Activated CD8-positive, alpha-beta T cell treated with anti-CD3 and anti-CD28 coated beads for 36 hours (primary cell): ENCODE data around the gene DIRAS1. TPM values are rescaled to one million over a fixed set of nuclear protein-coding genes. Genes with fewer than 3 reads are reported as not detected.
"Not testable (repeated sequence)": the region's sequence is repeated elsewhere in the genome, so short reads cannot be mapped to it uniquely, and the experiment has no call there.

Source experiments
- ATAC-seq: fragments of 200-7000 bp; cut with Tn5 transposase; one replicate; pipeline ENCODE4 v1.10.0; 2021; ENCODE audit warnings: mild to moderate bottlenecking, moderate library complexity
- CTCF ChIA-PET: fragments of 350-600 bp; sonication (Branson Sonifier 250); formaldehyde crosslinking; loops from one replicate; lab custom pipeline; 2021; ENCODE audit warnings: antibody characterized with exemption; lab: Charles Lee
- POLR2A ChIA-PET: fragments of 350-600 bp; sonication (Branson Sonifier 250); formaldehyde crosslinking; loops from one replicate; lab custom pipeline; 2021; ENCODE audit warnings: antibody characterized with exemption; lab: Charles Lee
- DNase-seq: peaks from one replicate; pipeline ENCODE4 v3.0.0-alpha.2; 2020
- H3K27ac Mint-ChIP-seq: one replicate; pipeline ENCODE4 v1.8.0; 2021; ENCODE audit warnings: mild to moderate bottlenecking, mixed read lengths
- H3K27me3 Mint-ChIP-seq: one replicate; pipeline ENCODE4 v1.8.0; 2021; ENCODE audit warnings: mixed read lengths
- H3K36me3 Mint-ChIP-seq: one replicate; pipeline ENCODE4 v1.8.0; 2021; ENCODE audit warnings: low read depth, mixed read lengths
- H3K4me1 Mint-ChIP-seq: one replicate; pipeline ENCODE4 v1.8.0; 2021; ENCODE audit warnings: low read depth, mixed read lengths
- H3K4me3 Mint-ChIP-seq: one replicate; pipeline ENCODE4 v1.8.0; 2021; ENCODE audit warnings: mild to moderate bottlenecking, moderate library complexity, mixed read lengths
- H3K9me3 Mint-ChIP-seq: one replicate; pipeline ENCODE4 v1.8.0; 2021; ENCODE audit warnings: mixed read lengths
- intact Hi-C: fragments of 100-400 bp; cut with micrococcal nuclease; formaldehyde crosslinking; loops from one replicate; pipeline ENCODE4 v1.10.0; 2022
- total RNA-seq, 2 experiments: library from RNA; stranded (reverse); gene quantifications; one replicate each; pipeline ENCODE4 v1.2.3, GENCODE V29; 2021
- TF ChIP-seq, protein P1 (sequence below): fragments of 200-600 bp; IDR thresholded peaks from one replicate; pipeline ENCODE4 v1.8.0; 2022; ENCODE audit warnings: antibody characterized with exemption, mild to moderate bottlenecking

The DIRAS1 gene
- total RNA-seq, 2 experiments from 2014 or later, result 0.09 TPM; not detected in 1

DNA sequence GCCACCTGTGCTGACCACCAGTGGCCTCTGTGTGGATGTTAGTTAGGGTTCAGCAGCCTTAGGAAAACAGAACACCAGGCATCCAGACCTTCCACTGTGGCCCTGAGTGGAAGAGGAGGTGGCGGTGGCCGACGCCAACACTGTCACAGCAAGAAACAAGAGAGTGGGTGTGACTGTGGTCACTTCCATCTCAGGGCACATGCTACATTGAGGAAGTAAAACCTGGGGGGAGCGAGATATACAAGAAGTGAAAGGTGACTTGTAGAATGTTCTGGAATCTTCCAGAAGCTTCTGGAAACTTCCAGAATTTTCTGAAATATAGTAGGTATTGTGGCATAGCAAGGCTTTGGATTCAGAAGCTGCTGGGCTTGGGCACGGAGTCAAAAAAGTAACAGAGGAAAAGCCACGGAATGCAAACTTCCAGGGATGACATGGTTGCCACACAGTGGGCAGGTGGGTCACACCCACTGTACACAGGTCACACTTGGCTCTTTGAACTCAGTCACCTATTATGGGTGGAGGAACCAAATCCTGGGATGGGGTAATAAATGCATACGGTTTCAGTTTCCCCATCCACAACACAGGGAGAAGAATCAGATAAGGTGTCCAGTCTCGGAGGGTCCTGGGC, 43.0 kb downstream of the DIRAS1 start:
- TF ChIP-seq, protein P1, sequence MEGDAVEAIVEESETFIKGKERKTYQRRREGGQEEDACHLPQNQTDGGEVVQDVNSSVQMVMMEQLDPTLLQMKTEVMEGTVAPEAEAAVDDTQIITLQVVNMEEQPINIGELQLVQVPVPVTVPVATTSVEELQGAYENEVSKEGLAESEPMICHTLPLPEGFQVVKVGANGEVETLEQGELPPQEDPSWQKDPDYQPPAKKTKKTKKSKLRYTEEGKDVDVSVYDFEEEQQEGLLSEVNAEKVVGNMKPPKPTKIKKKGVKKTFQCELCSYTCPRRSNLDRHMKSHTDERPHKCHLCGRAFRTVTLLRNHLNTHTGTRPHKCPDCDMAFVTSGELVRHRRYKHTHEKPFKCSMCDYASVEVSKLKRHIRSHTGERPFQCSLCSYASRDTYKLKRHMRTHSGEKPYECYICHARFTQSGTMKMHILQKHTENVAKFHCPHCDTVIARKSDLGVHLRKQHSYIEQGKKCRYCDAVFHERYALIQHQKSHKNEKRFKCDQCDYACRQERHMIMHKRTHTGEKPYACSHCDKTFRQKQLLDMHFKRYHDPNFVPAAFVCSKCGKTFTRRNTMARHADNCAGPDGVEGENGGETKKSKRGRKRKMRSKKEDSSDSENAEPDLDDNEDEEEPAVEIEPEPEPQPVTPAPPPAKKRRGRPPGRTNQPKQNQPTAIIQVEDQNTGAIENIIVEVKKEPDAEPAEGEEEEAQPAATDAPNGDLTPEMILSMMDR, result no peak
- H3K4me3 Mint-ChIP-seq, result no peak overlapping the region
- intact Hi-C loops, result no loop called here
- POLR2A ChIA-PET, result no interaction called here
- no peaks in the 10 kb centered on the region for H3K36me3 Mint-ChIP-seq
- peaks cover 2% of the 10 kb centered on the region for H3K9me3 Mint-ChIP-seq
- no peaks in the 10 kb centered on the region for H3K4me1 Mint-ChIP-seq
- no peak for ATAC-seq
- DNase-seq, result no peak
- no peak overlapping the region for H3K27ac Mint-ChIP-seq
- H3K27me3 Mint-ChIP-seq, result no peaks in the 10 kb centered on the region
- CTCF ChIA-PET, result interaction anchor here (2.3 kb wide), 1 partner anchor 30 kb away, joined by 4 read pairs; no protein-coding TSS in a partner anchor

DNA sequence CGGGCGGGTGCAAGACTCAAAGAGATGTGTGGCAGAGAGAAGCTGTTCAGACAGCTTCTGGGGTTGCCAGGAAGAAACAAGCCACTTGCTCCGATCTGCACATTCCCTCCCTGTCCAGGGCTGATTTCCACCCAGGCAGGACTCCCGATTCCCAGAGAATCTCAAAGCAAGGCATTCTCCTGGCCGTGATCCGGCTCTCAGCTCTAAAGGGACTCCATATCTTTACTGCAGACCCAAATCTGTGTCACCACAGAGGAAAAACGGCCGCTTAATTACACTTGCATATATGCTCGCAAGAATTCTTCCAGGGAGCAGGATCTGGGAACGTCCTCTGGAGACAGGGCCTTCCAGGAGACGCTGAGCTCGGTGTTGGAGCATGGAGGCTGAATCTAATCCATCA, 44.3 kb downstream of the DIRAS1 start:
- no peaks in the 10 kb centered on the region for H3K36me3 Mint-ChIP-seq
- DNase-seq, result no peak
- H3K27ac Mint-ChIP-seq, result no peak overlapping the region
- no peaks in the 10 kb centered on the region for H3K27me3 Mint-ChIP-seq
- CTCF ChIA-PET, result interaction anchor here (2.3 kb wide), 1 partner anchor 29 kb away, joined by 4 read pairs; no protein-coding TSS in a partner anchor
- peaks cover 2% of the 10 kb centered on the region for H3K9me3 Mint-ChIP-seq
- POLR2A ChIA-PET, result interaction anchor here (1.0 kb wide), 1 partner anchor 23 kb away, joined by 3 read pairs; no protein-coding TSS in a partner anchor
- ATAC-seq, result no peak
- H3K4me1 Mint-ChIP-seq, result no peaks in the 10 kb centered on the region
- intact Hi-C loops, result no loop called here
- H3K4me3 Mint-ChIP-seq, result no peak overlapping the region
- TF ChIP-seq, protein P1, result no peak

DNA sequence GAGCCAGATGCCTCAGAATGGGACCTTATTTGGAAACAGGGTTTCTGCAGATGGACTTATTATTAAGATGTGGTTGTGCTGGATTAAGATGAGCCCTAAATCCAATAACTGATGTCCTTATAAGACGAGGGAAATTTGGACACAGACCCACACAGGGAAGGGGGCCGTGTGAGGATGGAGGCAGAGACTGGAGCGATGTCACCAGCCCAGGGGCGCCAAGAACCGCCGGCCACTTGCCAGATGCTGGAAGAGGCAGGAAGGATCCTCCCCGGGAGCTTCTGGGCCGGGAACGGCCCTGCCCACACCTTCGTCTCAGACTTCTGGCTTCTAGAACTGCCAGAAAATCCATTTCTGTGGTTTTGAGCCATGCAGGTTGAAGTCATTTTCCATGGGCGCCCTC, 45.3 kb downstream of the DIRAS1 start:
- DNase-seq (no peak), ATAC-seq (no peak)
- Mint-ChIP-seq H3K27ac (no peak overlapping the region), H3K9me3 (peaks cover 2% of the 10 kb centered on the region), H3K27me3 (no peaks in the 10 kb centered on the region), H3K4me3 (no peak overlapping the region), H3K4me1 (no peaks in the 10 kb centered on the region), H3K36me3 (no peaks in the 10 kb centered on the region)
- ChIA-PET POLR2A (interaction anchor here (1.0 kb wide), 1 partner anchor 24 kb away, joined by 3 read pairs; no protein-coding TSS in a partner anchor), CTCF (interaction anchor here (2.3 kb wide), 1 partner anchor 28 kb away, joined by 4 read pairs; no protein-coding TSS in a partner anchor)
- intact Hi-C loops, result no loop called here
- TF ChIP-seq, protein P1, result no peak

DNA sequence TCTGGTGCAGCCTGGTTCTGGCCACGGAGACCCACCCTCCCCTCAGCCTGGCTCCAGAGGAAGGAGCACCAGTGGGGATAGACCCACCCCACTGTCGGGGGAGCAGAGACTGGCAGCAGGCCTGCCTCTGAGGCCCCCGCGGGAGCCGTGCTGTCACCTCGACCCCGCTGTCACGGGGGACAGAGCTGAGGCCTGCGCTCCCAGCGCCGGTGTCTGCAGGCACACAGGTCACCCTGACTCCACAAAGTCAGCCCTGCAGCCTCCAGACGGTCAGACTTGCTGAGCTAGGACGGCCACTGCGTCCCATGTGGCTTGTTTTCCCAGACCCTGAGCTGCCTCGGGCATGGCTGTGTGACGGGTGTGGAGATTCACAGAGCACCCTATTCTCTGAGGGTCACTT, 51.0 kb downstream of the DIRAS1 start:
- POLR2A ChIA-PET, result no interaction called here
- TF ChIP-seq, protein P1, result no peak
- H3K9me3 Mint-ChIP-seq, result no peaks in the 10 kb centered on the region
- no peak overlapping the region for H3K4me3 Mint-ChIP-seq
- H3K4me1 Mint-ChIP-seq, result no peaks in the 10 kb centered on the region
- H3K36me3 Mint-ChIP-seq, result no peaks in the 10 kb centered on the region
- intact Hi-C loops, result no loop called here
- CTCF ChIA-PET, result interaction anchor here (3.0 kb wide), 1 partner anchor 22 kb away, joined by 11 read pairs; no protein-coding TSS in a partner anchor
- no peaks in the 10 kb centered on the region for H3K27me3 Mint-ChIP-seq
- DNase-seq, result no peak
- no peak overlapping the region for H3K27ac Mint-ChIP-seq
- ATAC-seq, result no peak

DNA sequence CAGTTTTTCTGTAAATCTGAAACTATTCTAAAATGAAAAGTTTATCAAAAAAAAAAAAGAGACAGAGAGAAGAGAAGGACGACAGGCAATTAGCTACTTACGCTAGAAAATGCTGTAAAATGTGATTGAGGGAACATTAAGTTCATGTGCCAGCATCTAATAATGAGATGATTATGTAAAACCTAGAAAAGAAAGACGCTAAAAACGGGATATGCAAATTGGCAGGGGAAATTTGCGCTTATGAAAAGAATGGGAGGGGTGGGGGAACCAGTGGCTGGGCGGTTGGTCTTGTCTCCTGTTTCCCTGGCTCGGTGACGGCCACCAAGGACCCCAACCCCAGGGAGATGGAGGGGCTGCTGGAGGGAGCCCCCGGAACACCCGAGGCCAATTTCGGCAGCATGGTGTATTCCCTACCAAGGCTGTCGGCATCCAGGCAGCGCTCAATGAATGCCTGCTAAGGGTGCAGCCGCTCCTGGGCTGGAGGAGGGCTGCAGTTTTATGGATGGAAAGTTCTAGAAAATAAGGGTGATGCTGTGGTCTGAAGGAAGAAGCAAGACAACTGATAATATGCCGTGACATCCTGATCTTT, 52.9 kb downstream of the DIRAS1 start:
- ATAC-seq, result no peak
- CTCF ChIA-PET, result no interaction called here
- POLR2A ChIA-PET, result no interaction called here
- H3K4me3 Mint-ChIP-seq, result no peak overlapping the region
- no peaks in the 10 kb centered on the region for H3K36me3 Mint-ChIP-seq
- no peak for DNase-seq
- intact Hi-C loops, result no loop called here
- no peaks in the 10 kb centered on the region for H3K27me3 Mint-ChIP-seq
- H3K27ac Mint-ChIP-seq, result no peak overlapping the region
- TF ChIP-seq, protein P1, result no peak
- H3K4me1 Mint-ChIP-seq, result no peaks in the 10 kb centered on the region
- no peaks in the 10 kb centered on the region for H3K9me3 Mint-ChIP-seq

DNA sequence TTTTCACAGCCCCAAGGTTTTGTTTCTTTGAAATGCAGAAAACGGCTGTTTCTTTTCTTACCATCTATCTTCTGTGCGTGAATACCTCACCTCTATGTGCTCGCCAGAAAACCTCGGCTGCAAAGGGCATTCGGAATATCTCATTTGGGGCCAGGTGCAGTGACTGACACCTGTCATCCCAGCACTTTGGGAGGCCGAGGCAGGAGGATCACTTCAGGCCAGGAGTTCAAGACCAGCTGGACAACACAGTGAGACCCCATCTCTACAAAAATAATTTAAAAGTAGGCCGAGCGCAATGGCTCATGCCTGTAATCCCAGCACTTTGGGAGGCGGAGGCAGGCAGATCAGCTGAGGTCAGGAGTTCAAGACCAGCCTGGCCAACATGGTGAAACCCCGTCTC, 53.8 kb downstream of the DIRAS1 start:
- H3K36me3 Mint-ChIP-seq, CTCF ChIA-PET, H3K27me3 Mint-ChIP-seq, H3K4me1 Mint-ChIP-seq, DNase-seq, H3K9me3 Mint-ChIP-seq, ATAC-seq, intact Hi-C loops, POLR2A ChIA-PET, H3K4me3 Mint-ChIP-seq, H3K27ac Mint-ChIP-seq: not testable (repeated sequence)
